ENCODE data around the gene PIP4P1. TPM values are rescaled to one million over a fixed set of nuclear protein-coding genes. Genes with fewer than 3 reads are reported as not detected.

PIP4P1 gene
- total and polyA plus RNA-seq, 2 of the 8 experiments (the other 6 are each of a cell fraction or from before 2014, with no cell fraction given), result 29.5 to 60.0 TPM

- TF ChIP-seq PHF8 (conservative IDR thresholded peaks at IDR 0.05; ENCODE audit: low read depth, low read length), result no peak
- TF ChIP-seq SUZ12 (IDR thresholded peaks at IDR 0.05; ENCODE audit: low read length), result no peak
- TF ChIP-seq HDAC2 (IDR thresholded peaks at IDR 0.05; ENCODE audit: borderline replicate concordance in 1 of 2, low read depth in 2 of 2, low read length in 2 of 2), result no peak
- no peak for TF ChIP-seq CBX5 (IDR thresholded peaks at IDR 0.05; ENCODE audit: low read depth, low read length)
- TF ChIP-seq GTF2F1 (IDR thresholded peaks at IDR 0.05; ENCODE audit: borderline replicate concordance, low read depth, low read length), result no peak
- TF ChIP-seq CBX8 (IDR thresholded peaks at IDR 0.05; ENCODE audit: borderline replicate concordance, low read depth, low read length), result no peak
- no peak for TF ChIP-seq CHD1 (IDR thresholded peaks at IDR 0.05; ENCODE audit: low read depth, low read length)
Measured at GRCh38 chr14:20429801-20430669, 31.2 kb downstream of the PIP4P1 start (continued).
